AG04450 (cell line): ENCODE measurements around the gene EFCAB13. TPM values are rescaled to one million over a fixed set of nuclear protein-coding genes. Genes with fewer than 3 reads are reported as not detected.
A peak's percentile ranks its signal among the peaks of the same experiment; 100 is the strongest.

Source experiments
- CTCF ChIA-PET: fragments of 300-600, 350-600 bp; formaldehyde crosslinking; extraction: SDS; loops from one replicate; lab custom pipeline; 2022; ENCODE audit warnings: antibody characterized with exemption, inconsistent platforms; lab: Charles Lee
- POLR2A ChIA-PET: fragments of 350-600 bp; formaldehyde crosslinking; extraction: SDS; loops from one replicate; lab custom pipeline; 2021; ENCODE audit warnings: antibody characterized with exemption, inconsistent platforms; lab: Yijun Ruan, JAX
- DNase-seq: peaks from one replicate; pipeline ENCODE4 v3.0.0-alpha.2; 2011; ENCODE audit warnings: low read depth, low spot score
- H3K27ac ChIP-seq: one replicate; pipeline ENCODE4 v1.5.1; 2012; ENCODE audit warnings: low read depth, low read length, control low read depth
- H3K27me3 ChIP-seq: one replicate; pipeline ENCODE4 v1.6.0; 2012; ENCODE audit warnings: low read length; ENCODE audit not compliant: control insufficient read depth, insufficient read depth
- H3K4me3 ChIP-seq: 2 replicates; pipeline ENCODE4 v1.5.1; 2011; ENCODE audit warnings: mild to moderate bottlenecking, low read depth, low read length, control low read depth
- H3K9me3 ChIP-seq: 2 replicates; pipeline ENCODE4 v1.5.1; 2012; ENCODE audit warnings: low read length; ENCODE audit not compliant: control insufficient read depth, insufficient read depth
- polyA plus RNA-seq: library from polyadenylated mRNA; depleted of rRNA; stranded (reverse); fragments of >200 nt; gene quantifications from 2 replicates; pipeline ENCODE4 v1.2.3, GENCODE V29; 2011
- TF ChIP-seq, protein P1 (sequence below): IDR thresholded peaks from 2 replicates; pipeline ENCODE4 v1.5.1; 2011; ENCODE audit warnings: low read depth, low read length, control low read depth, inconsistent platforms

EFCAB13 gene
- polyA plus RNA-seq, 1 experiment, result 1.6 TPM

DNA sequence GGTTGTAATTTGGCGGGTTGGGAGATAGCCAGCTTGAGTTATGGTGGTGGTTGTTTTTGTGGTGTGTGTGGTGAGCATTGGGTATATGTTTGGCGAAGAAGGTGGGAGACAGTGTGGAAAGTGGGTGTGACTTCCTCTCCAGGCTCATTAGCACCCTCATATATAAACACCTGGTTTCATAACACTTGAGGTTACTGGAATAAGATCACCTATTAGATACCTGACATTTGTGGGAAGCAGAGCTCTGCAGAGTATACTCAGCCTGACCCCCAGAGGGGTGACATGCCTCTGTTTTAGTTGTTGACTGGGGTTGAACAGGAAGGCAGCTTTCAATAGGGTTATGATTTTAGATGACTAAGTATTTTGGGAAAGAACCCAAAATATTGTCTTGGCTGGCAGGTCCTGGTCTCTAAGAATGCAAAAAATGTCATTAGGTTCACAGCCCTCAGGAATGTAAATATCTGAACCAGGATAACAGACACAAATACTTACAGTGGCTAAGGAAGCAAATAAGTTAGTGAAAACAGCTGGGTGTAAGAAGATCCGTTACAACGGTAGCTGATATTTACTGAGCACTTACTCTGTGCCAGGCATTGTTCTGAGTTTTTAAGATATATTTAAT is 18.3 kb upstream of the EFCAB13 start:
- no peak overlapping the region for H3K4me3 ChIP-seq
- TF ChIP-seq, protein P1, sequence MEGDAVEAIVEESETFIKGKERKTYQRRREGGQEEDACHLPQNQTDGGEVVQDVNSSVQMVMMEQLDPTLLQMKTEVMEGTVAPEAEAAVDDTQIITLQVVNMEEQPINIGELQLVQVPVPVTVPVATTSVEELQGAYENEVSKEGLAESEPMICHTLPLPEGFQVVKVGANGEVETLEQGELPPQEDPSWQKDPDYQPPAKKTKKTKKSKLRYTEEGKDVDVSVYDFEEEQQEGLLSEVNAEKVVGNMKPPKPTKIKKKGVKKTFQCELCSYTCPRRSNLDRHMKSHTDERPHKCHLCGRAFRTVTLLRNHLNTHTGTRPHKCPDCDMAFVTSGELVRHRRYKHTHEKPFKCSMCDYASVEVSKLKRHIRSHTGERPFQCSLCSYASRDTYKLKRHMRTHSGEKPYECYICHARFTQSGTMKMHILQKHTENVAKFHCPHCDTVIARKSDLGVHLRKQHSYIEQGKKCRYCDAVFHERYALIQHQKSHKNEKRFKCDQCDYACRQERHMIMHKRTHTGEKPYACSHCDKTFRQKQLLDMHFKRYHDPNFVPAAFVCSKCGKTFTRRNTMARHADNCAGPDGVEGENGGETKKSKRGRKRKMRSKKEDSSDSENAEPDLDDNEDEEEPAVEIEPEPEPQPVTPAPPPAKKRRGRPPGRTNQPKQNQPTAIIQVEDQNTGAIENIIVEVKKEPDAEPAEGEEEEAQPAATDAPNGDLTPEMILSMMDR, result no peak
- H3K9me3 ChIP-seq, result no peaks in the 10 kb centered on the region; the same call in 1 of the 2 replicates
- ChIA-PET POLR2A (interaction anchor here (0.9 to 1.9 kb wide), 4 partner anchors 10 to 99 kb away, joined by 4 to 12 read pairs (median 6); no protein-coding TSS in a partner anchor), CTCF (interaction anchor here (1.0 to 2.0 kb wide), 2 partner anchors 10 to 76 kb away, joined by 7 to 8 read pairs; no protein-coding TSS in a partner anchor)
- peak; percentile 74 for DNase-seq
- peak overlapping the region; percentile 31 for H3K27ac ChIP-seq
- H3K27me3 ChIP-seq, result no peaks in the 10 kb centered on the region

DNA sequence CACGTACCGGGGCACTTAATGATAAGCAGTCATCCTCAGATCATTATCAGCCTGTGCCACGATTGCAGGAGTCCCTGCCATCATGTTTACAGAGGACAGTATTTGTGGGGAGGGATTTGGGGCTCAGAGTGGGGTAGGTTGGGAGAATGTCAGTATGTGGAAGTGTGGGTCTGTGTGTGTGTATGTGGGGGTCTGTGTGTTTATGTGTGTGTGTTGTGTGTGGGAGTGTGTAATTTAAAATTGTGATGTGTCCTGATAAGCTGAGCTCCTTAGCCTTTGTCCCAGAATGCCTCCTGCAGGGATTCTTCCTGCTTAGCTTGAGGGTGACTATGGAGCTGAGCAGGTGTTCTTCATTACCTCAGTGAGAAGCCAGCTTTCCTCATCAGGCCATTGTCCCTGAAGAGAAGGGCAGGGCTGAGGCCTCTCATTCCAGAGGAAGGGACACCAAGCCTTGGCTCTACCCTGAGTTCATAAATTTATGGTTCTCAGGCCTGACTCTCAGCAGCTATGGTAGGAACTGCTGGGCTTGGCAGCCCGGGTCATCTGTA is 13.5 kb upstream of the EFCAB13 start:
- no peaks in the 10 kb centered on the region for H3K9me3 ChIP-seq
- TF ChIP-seq, protein P1, result no peak
- no peak overlapping the region for H3K27ac ChIP-seq
- POLR2A ChIA-PET, result no interaction called here
- H3K4me3 ChIP-seq, result no peak overlapping the region
- DNase-seq, result no peak
- no peaks in the 10 kb centered on the region for H3K27me3 ChIP-seq
- CTCF ChIA-PET, result no interaction called here

DNA sequence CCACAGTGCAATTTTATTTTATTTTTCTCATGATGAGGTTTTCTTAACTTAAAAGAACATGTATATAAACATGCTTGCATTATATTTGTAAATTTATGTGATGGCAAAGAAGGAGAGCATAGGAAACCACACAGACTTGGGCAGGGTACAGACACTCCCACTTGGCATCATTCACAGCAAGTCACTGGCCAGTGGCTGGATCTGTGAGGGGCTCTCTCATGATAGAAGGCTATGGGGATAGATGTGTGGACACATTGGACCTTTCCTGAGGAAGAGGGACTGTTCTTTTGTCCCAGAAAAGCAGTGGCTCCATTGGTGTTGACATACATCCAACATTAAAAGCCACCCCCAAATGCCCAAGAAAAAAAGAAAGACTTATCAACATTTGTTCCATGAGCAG is 12.3 kb upstream of the EFCAB13 start:
- Histone ChIP-seq H3K27me3 (no peaks in the 10 kb centered on the region), H3K9me3 (no peaks in the 10 kb centered on the region), H3K4me3 (no peak overlapping the region), H3K27ac (no peak overlapping the region)
- no peak for DNase-seq
- POLR2A ChIA-PET, result no interaction called here
- TF ChIP-seq, protein P1, result no peak
- CTCF ChIA-PET, result no interaction called here

DNA sequence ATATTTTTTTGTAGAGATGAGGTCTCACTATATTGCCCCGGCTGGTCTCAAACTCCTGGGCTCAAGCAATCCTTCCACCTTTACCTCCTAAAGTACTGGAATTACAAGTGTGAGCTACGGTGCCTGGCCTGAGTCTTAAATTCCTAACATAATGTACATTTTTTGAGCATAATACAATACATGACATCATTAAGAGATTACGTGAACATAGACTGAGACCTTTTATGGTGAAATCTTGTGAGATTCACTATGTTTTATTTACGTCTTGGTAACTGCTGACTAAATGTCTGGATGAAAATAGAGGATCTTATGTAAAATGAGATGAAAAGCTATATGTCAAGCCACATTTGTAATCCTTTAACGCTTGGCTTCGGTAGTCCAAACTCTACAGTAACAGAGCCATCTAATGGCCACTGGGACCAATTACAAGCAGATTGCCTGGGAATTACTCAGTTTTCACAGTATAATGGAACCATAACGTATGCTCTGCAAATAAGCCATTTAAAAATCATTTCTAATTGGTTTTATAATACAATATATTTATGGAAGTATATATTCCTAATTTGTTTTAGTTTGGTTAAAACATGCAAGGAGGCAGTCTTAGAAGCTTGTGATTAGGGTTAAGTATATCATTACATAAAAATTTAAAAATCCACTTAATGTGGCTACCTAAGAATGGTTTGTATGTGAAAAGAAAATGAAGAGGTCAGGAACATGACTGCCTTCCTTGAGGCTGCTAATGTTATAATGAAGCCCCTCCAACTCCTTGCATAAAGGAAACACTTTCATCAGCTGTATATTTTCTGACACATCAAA is 8.1 kb upstream of the EFCAB13 start:
- ChIA-PET CTCF (interaction anchor here (0.6 to 4.6 kb wide), 30 partner anchors 9 to 373 kb away, joined by 3 to 52 read pairs (median 4); partner anchors contain the start of gene EFCAB13), POLR2A (interaction anchor here (0.6 to 1.9 kb wide), 6 partner anchors 10 to 201 kb away, joined by 3 to 9 read pairs (median 5); partner anchors contain the start of gene ITGB3)
- TF ChIP-seq, protein P1, result peak; percentile 82
- Histone ChIP-seq H3K4me3 (no peak overlapping the region), H3K9me3 (peaks cover 2% of the 10 kb centered on the region; the same call in 1 of the 2 replicates), H3K27me3 (no peaks in the 10 kb centered on the region), H3K27ac (peak overlapping the region; percentile 91)
- DNase-seq, result peak; percentile 92
